ENCODE results near the gene NSMF.

Gene NSMF

DNA sequence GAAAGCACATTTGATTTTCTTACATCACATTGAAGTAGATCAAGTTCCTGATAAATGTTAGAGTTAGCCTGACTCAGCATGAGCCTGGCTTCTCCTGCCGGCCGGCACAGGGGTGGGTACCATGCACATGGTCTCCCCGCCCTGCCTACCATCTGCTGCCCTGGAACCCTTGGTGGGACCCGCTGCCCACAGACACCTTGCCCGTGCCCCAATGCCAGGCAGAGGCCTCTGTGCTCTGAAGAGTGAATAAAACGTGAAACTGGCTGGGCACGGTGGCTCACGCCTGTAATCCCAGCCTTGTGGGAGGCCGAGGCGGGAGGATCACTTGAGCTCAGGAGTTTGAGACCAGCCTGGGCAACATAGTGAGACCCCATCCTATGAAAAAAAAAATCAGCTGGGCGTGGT, 53.5 kb downstream of the NSMF start:
- TF ChIP-seq, protein P1, sequence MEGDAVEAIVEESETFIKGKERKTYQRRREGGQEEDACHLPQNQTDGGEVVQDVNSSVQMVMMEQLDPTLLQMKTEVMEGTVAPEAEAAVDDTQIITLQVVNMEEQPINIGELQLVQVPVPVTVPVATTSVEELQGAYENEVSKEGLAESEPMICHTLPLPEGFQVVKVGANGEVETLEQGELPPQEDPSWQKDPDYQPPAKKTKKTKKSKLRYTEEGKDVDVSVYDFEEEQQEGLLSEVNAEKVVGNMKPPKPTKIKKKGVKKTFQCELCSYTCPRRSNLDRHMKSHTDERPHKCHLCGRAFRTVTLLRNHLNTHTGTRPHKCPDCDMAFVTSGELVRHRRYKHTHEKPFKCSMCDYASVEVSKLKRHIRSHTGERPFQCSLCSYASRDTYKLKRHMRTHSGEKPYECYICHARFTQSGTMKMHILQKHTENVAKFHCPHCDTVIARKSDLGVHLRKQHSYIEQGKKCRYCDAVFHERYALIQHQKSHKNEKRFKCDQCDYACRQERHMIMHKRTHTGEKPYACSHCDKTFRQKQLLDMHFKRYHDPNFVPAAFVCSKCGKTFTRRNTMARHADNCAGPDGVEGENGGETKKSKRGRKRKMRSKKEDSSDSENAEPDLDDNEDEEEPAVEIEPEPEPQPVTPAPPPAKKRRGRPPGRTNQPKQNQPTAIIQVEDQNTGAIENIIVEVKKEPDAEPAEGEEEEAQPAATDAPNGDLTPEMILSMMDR (IDR thresholded peaks at IDR 0.05): no peak

DNA sequence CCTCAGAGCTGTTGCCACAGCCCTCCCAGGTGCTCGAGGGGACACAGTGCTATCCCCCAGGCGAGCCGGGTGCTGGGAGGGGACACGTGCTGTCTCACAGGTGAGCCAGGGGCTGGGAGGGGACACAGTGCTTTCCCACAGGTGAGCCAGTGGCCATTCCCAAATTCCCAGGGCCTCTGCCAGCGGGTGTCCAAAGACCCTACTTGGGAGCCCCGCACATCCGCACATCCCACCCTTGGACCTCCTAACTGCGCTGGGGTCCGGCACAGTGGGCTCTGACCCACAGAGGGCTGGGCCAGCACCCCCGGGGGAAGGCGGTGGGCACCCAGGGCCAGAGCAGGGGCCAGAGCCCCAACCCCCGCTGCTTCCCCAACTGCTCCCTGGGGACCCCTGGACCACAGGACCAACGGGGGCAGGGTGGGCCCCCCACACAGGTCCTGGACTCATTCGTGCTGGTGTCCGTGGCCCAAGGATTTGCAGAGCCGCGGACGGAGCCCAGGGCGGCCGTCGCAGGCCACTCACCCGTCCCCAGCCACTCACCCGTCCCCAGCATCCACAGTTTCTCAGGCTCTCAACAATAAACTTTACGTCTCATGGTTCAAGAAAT, 54.1 kb downstream of the NSMF start:
- TF ChIP-seq, protein P1 (IDR thresholded peaks at IDR 0.05): no peak

DNA sequence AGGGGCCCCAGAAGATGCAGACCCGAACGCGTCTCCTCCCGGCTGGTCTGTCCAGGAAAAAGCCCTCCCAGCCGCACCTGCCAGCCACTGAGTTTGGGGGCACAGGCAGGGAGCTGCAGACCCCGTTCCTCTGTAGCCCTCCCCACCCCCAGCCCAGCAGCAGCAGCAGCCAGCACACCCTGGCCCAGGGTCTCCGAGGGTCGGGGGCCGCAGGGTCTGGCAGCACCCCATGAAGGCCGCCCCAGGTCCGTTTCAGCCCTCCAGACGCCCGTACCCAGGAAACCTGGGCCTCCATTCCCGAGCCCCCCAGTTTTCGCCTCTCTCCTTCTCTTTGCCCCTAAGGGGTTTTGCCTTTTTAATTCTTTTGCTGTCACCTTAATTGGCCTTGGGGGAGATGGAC, 55.9 kb downstream of the NSMF start:
- TF ChIP-seq, protein P1 (IDR thresholded peaks at IDR 0.05): no peak

DNA sequence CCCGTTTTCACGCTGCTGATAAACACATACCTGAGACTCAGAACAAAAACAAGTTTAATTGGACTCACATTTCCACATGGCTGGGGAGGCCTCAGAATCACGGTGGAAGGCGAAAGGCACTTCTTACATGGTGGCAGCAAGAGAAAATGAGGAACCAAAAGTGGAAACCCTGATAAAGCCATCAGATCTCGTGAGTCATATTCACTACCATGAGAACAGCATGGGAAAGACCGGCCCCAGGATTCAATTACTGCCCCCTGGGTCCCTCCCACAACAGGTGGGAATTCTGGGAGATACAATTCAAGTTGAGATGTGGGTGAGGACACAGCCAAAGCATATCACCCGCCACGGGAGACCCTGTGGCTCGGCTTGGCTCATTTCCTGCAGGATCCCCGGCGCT, 56.4 kb downstream of the NSMF start:
- TF ChIP-seq, protein P1 (IDR thresholded peaks at IDR 0.05): no peak

DNA sequence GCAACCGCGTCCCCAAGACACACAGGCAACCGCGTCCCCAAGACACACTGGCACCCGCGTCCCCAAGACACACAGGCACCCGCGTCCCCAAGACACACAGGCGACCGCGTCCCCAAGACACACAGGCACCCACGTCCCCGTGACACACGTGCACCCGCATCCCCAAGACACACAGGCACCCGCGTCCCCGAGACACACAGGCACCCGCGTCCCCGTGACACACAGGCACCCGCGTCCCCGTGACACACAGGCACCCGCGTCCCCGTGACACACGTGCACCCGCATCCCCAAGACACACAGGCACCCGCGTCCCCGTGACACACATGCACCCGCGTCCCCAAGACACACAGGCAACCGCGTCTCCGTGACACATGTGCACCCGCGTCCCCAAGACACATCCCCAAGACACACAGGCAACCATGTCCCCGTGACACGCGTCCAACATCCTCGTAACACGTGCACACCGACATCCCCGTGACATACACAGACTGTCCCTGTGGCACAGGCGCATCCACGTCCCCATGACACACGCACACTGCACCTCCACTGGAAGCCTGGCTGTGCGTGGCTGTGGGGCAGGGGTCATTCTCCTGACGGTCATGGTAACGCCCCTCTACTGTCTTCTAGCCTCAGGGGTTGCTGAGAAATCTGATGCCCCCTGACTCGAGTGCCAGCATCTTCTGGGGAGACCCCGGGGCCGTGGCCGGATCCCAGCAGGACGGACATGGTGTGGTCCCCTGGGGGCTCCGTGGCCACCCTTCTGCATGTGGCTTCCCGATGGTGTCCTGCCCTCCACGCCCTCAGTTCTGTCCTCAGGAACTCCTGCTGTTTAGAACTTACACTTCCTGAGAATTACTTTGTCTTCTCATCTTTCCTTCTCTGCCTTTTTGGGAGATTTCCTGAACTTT, 60.3 kb downstream of the NSMF start:
- TF ChIP-seq, protein P1 (IDR thresholded peaks at IDR 0.05): no peak

DNA sequence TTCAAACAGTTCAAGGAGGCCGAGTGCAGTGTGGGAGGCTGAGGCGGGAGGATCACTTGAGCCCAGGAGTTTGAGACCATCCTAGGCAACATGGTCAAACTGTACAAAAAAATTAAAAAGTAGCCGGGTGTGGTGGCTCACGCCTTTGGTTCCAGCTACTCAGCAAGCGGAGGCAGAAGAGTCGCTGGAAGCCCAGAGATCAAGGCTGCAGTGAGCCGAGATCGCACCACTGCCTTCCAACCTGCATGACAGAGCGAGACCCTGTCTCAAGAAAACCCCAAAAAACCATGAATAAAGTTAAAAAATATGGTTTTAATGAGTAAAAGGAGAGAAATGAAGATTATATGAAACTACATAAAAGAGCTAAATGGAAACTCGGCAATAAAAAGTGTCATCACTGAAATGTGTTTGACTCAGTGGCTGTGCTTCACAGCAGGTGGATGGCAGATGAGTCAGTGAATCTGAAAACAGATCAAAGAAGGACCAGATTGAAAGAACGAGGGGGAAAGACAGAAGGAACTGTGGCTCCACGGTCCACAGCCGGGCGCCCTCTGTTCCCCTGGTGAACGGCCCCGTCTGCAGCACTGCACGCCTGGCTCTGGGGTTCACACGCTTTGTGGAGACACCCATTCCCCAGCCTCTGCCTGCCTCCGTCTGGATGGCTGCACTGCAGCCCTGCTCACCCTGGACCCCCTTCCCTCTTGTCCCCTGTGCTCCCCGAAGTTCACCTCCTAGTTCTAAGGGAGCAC, 61.3 kb downstream of the NSMF start:
- TF ChIP-seq, protein P1 (IDR thresholded peaks at IDR 0.05): no peak
